IPS-11a (cell line): ENCODE data around the gene CD59.
"Not testable (repeated sequence)": the region's sequence is repeated elsewhere in the genome, so short reads cannot be mapped to it uniquely, and the experiment has no call there.

Source experiments
- H3K4me3 ChIP-seq: one replicate; pipeline ENCODE4 v1.5.1; 2013; ENCODE audit warnings: low read depth, low read length, control low read depth

Gene CD59

GRCh38 chr11:33696411-33696810, 39.8 kb downstream of the CD59 start:
- no peak overlapping the region for H3K4me3 ChIP-seq

DNA sequence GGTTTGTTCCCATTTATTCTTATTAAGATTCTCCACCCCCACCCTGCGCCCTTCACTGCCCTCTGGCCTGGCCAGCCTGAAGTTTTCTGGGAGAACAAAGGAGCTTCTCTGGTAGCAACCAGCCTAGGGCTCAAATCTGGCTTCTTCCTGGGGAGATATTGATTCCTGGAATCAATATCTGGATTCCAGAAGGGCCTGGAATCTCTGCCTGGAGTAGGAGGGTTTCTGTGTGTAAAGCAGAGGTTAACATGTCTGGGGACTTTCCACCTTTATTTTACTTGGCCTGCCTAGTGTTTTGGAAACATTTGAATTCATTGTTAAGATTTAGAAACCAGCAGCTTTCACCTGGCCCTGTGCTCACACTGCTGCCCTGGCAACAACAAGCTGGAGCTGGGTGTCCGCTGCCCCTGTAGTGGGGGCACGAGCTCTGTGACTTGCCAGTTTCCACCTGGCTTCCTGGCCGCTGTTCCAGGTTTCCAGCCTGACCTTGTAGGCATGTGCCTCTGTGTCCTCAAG, 41.1 kb downstream of the CD59 start:
- H3K4me3 ChIP-seq: no peak overlapping the region

DNA sequence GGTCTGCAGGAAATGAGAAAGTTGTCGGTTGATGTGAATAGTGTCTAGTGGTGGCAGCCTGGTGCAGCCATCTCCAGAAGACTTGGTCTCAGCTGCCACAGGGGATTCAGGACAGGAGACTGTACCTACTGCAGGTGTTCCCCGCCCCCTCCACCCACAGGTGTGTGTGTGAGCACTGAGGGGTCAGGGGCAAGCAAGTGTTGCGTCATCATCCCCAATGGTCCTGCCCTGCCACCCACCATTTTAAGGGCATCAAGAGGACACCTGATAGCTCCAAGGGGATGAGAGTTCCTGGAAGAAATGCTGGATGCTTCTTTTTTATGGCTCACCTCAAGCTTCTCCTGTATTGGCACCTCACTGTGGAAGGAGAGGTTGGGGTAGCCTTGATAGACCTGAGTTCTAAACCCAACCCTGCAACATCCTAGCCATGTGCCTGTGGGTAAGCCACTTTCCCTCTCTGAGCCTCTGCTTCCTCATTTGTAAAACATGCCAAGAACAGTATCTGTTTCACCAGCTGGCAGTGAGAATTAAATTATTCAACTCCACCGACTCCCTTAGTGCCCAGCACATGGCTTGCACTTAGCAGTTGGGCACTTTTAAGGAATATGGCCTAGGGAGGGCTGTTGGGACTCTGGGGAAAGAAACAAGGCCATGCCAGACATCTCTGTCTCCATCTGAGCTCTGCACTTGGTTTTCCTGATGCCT, 41.7 kb downstream of the CD59 start:
- H3K4me3 ChIP-seq: no peak overlapping the region

GRCh38 chr11:33692541-33692940, 43.7 kb downstream of the CD59 start:
- H3K4me3 ChIP-seq: no peak overlapping the region

DNA sequence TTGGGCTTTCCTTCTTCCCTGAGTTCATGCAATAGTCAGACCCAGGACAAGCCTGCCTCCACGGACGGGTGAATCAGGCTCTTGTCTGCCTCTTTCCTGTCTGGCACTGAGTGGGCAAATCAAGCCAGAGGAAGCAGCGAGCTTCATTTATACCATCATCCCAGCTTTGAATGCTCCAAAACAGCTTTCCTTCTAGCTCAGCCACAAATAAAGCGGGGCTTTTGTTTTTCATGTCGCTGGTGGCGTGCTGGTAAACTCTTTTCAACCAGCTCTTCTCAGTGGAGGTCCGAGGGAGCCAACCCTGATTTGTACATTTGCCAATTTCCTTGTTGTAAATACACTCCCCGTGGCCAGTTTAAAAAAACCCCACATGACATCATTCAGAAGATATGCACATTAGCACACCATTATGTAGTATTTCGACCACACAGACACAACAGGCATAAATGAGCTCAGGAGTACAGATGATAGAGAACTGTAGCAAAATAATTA, 44.2 kb downstream of the CD59 start:
- H3K4me3 ChIP-seq: no peak overlapping the region

- no peak overlapping the region for H3K4me3 ChIP-seq
Observed at GRCh38 chr11:33691066-33691864, 45.0 kb downstream of the CD59 start.

GRCh38 chr11:33690290-33691065, 45.7 kb downstream of the CD59 start:
- no peak overlapping the region for H3K4me3 ChIP-seq

DNA sequence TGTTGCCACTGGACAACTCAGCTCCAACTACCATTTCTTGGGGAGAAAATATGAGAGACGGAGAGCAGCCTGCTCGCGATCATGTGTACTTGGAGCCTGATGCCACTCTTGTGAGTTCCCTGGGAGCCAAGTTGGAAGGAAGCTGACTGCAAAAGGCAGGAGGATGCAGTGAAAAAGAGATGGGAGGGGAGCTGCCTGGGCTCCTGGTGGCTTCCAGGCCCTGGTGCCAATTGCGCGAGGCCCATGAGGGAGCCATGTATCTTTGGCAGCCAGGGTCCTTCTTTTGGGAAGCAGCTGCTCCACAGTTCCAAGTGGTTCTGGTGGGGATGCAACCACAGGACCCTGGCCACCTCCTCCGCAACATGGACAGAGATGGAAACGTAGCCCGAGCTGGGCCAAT, 46.7 kb downstream of the CD59 start:
- H3K4me3 ChIP-seq: no peak overlapping the region

DNA sequence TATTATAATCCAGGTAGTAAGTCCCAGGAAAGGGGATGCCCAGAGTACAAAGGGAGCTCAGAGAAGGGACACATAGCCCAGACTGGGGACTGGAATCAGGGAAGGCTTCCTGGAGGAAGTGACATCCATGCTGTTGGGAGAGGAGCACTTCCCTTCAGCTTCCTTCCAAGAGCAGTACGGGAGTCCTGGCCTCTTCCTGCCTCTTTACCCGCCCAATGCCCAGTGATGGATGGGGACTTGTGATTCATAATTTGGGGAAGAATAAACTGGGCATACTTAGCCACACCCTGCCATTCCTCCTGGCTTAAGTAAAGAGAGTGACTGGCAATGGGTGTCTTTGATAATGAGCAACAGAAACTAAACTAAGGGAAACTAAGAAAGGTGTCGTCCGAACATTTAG, 47.1 kb downstream of the CD59 start:
- H3K4me3 ChIP-seq: no peak overlapping the region

DNA sequence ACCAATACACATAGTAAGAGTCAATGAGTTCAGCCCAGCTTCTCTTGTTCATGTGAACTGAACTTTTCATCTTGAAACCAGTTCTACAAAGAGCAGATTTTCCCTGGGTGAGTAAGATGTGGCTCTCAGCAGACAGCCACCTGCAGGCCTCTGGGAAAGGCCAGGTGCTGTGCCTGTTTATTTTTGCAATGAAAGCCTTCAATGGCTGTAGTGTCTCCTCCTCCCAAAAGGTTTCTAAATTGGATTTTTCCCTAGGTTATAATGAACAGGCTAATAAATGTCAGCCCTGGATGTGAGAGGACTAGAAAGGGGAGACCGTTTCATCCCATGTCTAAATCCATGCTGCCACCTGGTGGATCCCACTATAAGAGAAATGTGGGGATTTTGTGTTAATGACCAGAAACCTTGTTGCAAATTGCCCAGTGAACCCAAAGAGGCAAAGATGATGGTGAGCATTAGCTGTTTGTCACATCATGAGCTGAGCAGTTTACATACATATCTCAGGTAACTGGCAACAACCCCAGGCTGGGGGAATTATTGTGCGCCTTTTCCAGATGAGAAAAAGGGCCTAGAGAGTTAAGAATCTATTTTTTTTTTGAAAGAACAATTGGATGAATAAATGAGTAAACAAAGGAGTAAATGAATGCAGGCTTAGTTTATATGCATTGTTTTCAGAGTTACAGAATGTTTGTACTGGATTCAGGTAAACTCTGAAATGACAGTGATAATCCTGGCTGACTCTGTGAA, 48.3 kb downstream of the CD59 start:
- no peak overlapping the region for H3K4me3 ChIP-seq

DNA sequence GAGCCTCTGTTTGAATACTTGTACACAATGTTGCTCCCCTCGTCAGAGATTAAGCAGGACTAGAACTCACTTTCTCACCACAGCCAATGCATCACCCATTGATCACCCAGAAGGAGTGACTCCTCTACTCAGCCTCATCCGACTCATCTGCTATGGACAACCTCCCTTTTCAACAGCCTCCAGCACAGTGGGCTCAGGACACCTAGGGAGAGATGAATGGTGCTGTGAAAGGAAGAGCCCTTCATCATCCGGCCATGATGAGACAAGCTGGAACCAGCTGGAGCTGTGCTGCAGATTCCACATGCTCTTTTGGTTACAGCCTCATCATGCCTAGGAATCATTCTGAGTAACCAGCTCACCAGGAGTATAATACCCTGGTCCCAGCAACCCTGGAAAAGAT, 51.1 kb downstream of the CD59 start:
- H3K4me3 ChIP-seq: no peak overlapping the region

- H3K4me3 ChIP-seq: no peak overlapping the region
Observed at GRCh38 chr11:33684003-33684706, 52.1 kb downstream of the CD59 start.

DNA sequence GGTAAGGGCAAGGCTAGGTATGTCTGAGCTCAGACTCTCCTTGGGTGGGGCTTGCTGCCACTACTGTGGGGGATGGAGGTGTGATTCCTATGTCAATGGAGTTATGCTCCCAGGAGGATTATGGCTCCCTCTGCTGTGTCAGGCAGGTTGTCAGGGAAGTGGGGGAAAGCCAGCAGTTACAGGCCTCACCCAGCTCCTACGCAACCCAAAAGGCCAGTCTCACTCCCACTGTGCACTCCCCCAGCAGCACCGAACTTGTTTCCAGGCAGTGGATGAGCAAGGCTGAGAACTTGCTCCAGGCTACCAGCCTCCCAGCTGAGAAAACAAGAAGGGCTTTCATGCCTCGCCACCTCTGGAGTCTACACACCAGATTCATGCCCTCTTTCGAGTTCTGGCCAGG, 53.8 kb downstream of the CD59 start:
- no peak overlapping the region for H3K4me3 ChIP-seq

GRCh38 chr11:33682019-33682418, 54.2 kb downstream of the CD59 start:
- H3K4me3 ChIP-seq: no peak overlapping the region

GRCh38 chr11:33678616-33679015, 57.6 kb downstream of the CD59 start:
- H3K4me3 ChIP-seq: not testable (repeated sequence)

- no peak overlapping the region for H3K4me3 ChIP-seq
Observed at GRCh38 chr11:33674035-33674814, 62.0 kb downstream of the CD59 start.

GRCh38 chr11:33672273-33672672, 64.0 kb downstream of the CD59 start:
- no peak overlapping the region for H3K4me3 ChIP-seq

DNA sequence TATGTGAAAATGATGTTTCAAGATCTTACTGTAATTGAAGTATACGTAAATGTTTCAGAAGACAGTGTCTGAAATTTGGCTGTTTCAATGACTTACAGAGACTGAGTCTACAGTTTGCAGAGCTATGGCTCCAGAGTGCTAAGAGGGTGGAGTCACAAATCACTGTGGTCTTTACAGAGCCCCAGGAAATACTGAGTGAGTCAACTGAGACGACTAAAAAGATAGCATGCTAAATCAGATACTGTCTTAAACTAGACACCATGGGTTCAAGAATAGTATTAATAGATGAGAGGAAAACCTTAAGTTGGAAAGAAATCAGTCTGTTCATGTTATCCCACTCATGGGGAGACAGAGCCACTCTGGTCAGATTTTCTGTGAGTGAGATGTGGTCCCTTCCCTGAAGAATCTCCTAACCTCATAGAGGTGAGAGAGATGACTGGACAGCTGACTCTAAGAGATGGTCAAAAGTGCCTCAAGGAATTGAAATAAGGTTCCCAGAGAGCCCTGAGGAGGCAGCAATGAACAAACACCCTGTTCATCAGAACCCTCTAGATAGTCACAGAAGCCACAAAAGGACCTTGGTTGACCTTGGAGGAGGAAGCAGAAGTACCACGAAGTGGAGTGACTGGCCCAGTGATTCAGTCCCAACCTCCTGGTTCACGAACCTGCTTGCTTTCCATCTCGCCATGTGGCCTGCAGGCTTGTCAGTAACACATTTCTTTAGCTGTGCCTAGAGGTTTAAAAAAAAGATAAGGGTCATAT, 65.8 kb downstream of the CD59 start:
- H3K4me3 ChIP-seq: no peak overlapping the region
